Measurements from ENCODE around the gene NDUFA8. TPM values are rescaled to one million over a fixed set of nuclear protein-coding genes. Genes with fewer than 3 reads are reported as not detected.

NDUFA8 gene
- total and polyA plus RNA-seq, 8 donors = 42.9 to 61.5 (median 49.9) TPM

- Histone ChIP-seq H3K9me3 (no peaks in the 10 kb centered on the region), H3K4me1 (peaks cover 2 to 21% of the 10 kb centered on the region in 2 donors), H3K27ac (no peak overlapping the region), H3K4me3 (no peak overlapping the region), H3K36me3 (no peaks in the 10 kb centered on the region), H3K27me3 (peaks cover 3 to 31% of the 10 kb centered on the region in 2 donors)
- TF ChIP-seq, protein P1, sequence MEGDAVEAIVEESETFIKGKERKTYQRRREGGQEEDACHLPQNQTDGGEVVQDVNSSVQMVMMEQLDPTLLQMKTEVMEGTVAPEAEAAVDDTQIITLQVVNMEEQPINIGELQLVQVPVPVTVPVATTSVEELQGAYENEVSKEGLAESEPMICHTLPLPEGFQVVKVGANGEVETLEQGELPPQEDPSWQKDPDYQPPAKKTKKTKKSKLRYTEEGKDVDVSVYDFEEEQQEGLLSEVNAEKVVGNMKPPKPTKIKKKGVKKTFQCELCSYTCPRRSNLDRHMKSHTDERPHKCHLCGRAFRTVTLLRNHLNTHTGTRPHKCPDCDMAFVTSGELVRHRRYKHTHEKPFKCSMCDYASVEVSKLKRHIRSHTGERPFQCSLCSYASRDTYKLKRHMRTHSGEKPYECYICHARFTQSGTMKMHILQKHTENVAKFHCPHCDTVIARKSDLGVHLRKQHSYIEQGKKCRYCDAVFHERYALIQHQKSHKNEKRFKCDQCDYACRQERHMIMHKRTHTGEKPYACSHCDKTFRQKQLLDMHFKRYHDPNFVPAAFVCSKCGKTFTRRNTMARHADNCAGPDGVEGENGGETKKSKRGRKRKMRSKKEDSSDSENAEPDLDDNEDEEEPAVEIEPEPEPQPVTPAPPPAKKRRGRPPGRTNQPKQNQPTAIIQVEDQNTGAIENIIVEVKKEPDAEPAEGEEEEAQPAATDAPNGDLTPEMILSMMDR (IDR thresholded peaks at IDR 0.05) = no peak
- intact Hi-C loops (cut with DNase I) = no loop called here
- peak; percentile 19 for ATAC-seq
- peak in 1 of 4 donors; percentile 58 for DNase-seq
Observed at GRCh38 chr9:122131401-122132001, 28.1 kb downstream of the NDUFA8 start.

GRCh38 chr9:122130837-122131236 lies 28.7 kb downstream of the NDUFA8 start:
- intact Hi-C loops (cut with DNase I) = no loop called here
- Histone ChIP-seq H3K4me1 (peaks cover 9 to 28% of the 10 kb centered on the region in 2 donors), H3K27me3 (peaks cover 3 to 37% of the 10 kb centered on the region in 2 donors), H3K4me3 (no peak overlapping the region), H3K27ac (no peak overlapping the region), H3K9me3 (no peaks in the 10 kb centered on the region), H3K36me3 (no peaks in the 10 kb centered on the region)
- DNase-seq (no peak), ATAC-seq (no peak)
- TF ChIP-seq, protein P1 (IDR thresholded peaks at IDR 0.05) = no peak

DNA sequence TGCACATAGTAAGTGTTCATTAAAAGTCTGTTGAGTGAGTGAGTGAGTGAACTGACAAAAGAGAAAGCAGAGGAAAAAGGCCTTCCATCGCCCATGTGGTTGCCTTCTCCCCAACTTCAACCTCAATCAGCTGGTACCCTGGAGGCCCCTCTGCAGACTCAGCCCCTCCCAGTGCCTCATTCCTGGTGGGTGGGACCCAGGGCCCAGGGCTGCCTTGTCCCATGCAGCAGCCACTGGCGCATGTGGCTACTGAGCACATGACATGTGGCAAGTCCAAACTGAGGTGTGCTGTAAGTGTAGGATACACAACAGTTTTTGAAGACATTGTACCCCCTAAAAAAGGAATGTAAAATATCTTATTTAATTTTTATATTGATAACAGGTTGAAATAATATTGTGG lies 29.6 kb downstream of the NDUFA8 start:
- TF ChIP-seq, protein P1 (IDR thresholded peaks at IDR 0.05) = no peak
- no peak overlapping the region for H3K4me3 ChIP-seq
- intact Hi-C loops (cut with DNase I) = loop anchor here (5.0 to 10.0 kb wide), 2 partner anchors 222 to 225 kb away; no protein-coding TSS in a partner anchor
- peaks cover 3 to 46% of the 10 kb centered on the region in 2 donors for H3K27me3 ChIP-seq
- H3K9me3 ChIP-seq = no peaks in the 10 kb centered on the region
- no peaks in the 10 kb centered on the region for H3K36me3 ChIP-seq
- ATAC-seq (no peak), DNase-seq (no peak)
- peaks cover 9 to 36% of the 10 kb centered on the region in 2 donors for H3K4me1 ChIP-seq
- H3K27ac ChIP-seq = no peak overlapping the region

DNA sequence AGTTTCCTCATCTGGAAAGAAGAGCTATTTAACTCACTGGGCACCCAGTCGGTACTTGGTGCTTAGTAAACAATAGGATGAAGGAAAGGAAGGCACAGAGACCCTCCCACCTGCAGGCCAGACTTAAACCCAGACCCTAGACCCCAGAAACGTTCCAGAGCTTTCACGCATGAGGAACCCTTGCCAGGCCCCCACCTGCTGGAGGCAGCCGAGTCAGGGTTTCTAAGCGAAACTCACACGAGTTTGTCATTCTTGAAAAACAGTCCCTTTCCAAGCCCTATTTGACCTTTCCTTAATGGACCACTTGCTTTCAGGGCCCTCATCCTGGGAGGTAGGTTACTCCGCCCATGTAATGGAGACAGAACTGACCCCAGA lies 30.6 kb downstream of the NDUFA8 start:
- peaks cover 3 to 53% of the 10 kb centered on the region in 2 donors for H3K27me3 ChIP-seq
- no peaks in the 10 kb centered on the region for H3K36me3 ChIP-seq
- no peak overlapping the region for H3K4me3 ChIP-seq
- no peak overlapping the region for H3K27ac ChIP-seq
- no peak for DNase-seq
- H3K9me3 ChIP-seq = no peaks in the 10 kb centered on the region
- ATAC-seq = no peak
- peaks cover 9 to 37% of the 10 kb centered on the region in 2 donors for H3K4me1 ChIP-seq
- TF ChIP-seq, protein P1 (IDR thresholded peaks at IDR 0.05) = no peak
- intact Hi-C loops (cut with DNase I) = loop anchor here (5.0 to 10.0 kb wide), 2 partner anchors 223 to 226 kb away; no protein-coding TSS in a partner anchor

DNA sequence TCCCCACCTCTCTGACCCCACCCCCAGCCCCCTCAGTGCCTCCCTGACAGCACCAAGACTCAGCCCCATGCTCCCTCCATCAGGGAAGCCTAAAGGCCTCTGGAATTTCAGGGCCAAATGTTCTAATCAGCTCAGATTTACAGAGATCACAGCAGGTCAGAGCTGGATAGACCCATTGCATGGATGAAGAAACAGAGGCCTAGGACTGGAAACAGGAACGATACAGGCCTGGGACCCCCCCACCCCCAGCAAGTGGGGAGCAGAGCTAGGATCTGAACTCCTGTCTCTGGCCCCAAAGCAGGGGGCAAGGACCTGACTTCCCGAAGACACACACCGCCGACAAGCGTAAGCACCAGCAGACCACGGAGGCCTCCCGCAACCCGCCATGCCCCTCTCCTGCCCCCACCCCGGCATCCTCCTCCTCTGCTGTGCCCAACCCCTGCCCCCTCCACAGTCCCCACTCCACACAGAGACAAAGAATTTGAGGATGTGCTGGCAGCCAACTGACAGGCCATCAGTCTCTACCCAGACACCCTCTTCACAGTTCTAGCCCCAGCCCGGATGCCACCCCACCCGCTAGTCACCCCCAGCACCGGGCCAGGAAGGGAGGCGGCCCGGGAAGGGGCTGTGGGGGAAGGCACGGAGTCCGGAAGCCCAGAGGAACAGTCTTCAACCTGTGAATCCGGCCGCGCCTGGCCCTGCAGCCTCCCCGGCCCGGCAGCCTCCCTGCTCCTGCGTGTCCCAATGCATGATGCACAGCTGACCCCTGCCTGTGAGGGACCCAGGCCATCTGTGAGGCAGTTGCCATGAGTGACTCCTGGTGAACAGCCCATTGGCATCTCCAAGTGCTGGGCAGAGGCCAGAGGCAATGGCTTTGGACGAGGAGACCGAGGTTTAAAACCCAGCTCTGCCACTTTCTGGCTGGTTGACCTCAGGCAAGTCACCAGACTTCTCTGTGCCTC lies 31.3 kb downstream of the NDUFA8 start:
- ATAC-seq (no peak), DNase-seq (no peak)
- peaks cover 3 to 53% of the 10 kb centered on the region in 2 donors for H3K27me3 ChIP-seq
- intact Hi-C loops (cut with DNase I) = loop anchor here (5.0 to 10.0 kb wide), 2 partner anchors 224 to 227 kb away; no protein-coding TSS in a partner anchor
- no peaks in the 10 kb centered on the region for H3K36me3 ChIP-seq
- H3K4me3 ChIP-seq = no peak overlapping the region
- peaks cover 9 to 34% of the 10 kb centered on the region in 2 donors for H3K4me1 ChIP-seq
- TF ChIP-seq, protein P1 (IDR thresholded peaks at IDR 0.05) = no peak
- H3K27ac ChIP-seq = no peak overlapping the region
- H3K9me3 ChIP-seq = no peaks in the 10 kb centered on the region
